WTC11 (cell line): ENCODE data around the gene TFF2.

ENCODE experiments used
- CREB1 ChIP-seq: sonication (generic); formaldehyde crosslinking; IDR thresholded peaks from 2 replicates; pipeline ENCODE4 v1.8.0; 2023; ENCODE audit warnings: mild to moderate bottlenecking, missing genetic modification reagents
- FOXJ3 ChIP-seq: sonication (generic); formaldehyde crosslinking; IDR thresholded peaks from 2 replicates; pipeline ENCODE4 v1.9.0; 2021; ENCODE audit warnings: missing genetic modification reagents, mild to moderate bottlenecking, borderline replicate concordance
- IRF2 ChIP-seq: sonication (generic); formaldehyde crosslinking; IDR thresholded peaks from 2 replicates; pipeline ENCODE4 v1.8.0; 2022; ENCODE audit warnings: low read depth, missing genetic modification reagents, borderline replicate concordance
- SMAD4 ChIP-seq: sonication (generic); formaldehyde crosslinking; IDR thresholded peaks from 2 replicates; pipeline ENCODE4 v1.8.0; 2022; ENCODE audit warnings: mild to moderate bottlenecking, missing genetic modification reagents
- TF ChIP-seq, protein P1 (sequence below): sonication (generic); formaldehyde crosslinking; conservative IDR thresholded peaks from 2 replicates; pipeline ENCODE4 v1.8.1; 2022; ENCODE audit warnings: mild to moderate bottlenecking, missing genetic modification reagents
- TF ChIP-seq, protein P2 (sequence below): fragments of 200-600 bp; IDR thresholded peaks from 2 replicates; pipeline ENCODE4 v1.8.0; 2022; ENCODE audit warnings: antibody characterized with exemption
- TF ChIP-seq, protein P3 (sequence below): sonication (generic); formaldehyde crosslinking; IDR thresholded peaks from 2 replicates; pipeline ENCODE4 v1.8.1; 2023; ENCODE audit warnings: mild to moderate bottlenecking, missing genetic modification reagents, moderate library complexity

DNA sequence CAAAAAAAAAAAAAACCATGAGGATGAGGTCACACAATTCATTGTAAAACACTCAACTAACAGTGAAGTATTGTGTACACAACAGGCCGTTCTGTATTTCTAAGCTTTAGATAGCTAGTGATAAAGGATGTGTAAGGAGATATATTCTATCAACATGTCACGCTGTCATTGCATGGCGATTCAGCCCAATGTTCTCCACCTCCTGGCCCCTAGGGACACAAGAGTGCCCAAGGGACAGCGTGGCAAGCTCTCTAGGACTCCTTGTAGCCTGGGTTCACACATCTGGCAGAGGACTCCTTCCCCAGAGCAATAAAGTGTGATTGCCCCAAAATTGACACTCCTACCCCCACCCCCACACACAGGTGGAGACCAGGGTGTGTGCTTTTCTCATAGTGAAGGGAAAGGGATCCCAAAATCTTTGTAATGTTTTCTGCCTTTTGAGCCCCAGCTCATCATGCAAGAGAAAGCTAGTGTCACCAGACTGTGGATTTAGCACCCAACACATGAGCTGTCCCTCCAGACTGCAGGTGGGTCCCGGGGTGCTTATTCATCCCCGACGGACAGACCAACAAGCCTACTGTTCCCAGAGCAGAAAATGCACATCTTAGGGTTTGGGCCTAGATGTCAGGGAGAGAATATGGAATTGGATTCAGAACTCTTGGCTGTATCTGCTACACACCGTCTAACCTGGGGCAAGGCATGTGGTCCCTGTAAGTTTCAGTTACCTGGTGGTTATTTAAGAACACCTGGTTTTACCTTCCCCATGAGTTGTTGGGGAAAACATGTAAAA lies 33.6 kb upstream of the TFF2 start:
- TF ChIP-seq, protein P1, sequence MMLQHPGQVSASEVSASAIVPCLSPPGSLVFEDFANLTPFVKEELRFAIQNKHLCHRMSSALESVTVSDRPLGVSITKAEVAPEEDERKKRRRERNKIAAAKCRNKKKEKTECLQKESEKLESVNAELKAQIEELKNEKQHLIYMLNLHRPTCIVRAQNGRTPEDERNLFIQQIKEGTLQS (CRISPR knock-in tag) = no peak
- TF ChIP-seq IRF2 (CRISPR knock-in tag) (no peak), SMAD4 (CRISPR knock-in tag) (no peak), FOXJ3 (CRISPR knock-in tag) (no peak), CREB1 (no peak)
- TF ChIP-seq, protein P2, sequence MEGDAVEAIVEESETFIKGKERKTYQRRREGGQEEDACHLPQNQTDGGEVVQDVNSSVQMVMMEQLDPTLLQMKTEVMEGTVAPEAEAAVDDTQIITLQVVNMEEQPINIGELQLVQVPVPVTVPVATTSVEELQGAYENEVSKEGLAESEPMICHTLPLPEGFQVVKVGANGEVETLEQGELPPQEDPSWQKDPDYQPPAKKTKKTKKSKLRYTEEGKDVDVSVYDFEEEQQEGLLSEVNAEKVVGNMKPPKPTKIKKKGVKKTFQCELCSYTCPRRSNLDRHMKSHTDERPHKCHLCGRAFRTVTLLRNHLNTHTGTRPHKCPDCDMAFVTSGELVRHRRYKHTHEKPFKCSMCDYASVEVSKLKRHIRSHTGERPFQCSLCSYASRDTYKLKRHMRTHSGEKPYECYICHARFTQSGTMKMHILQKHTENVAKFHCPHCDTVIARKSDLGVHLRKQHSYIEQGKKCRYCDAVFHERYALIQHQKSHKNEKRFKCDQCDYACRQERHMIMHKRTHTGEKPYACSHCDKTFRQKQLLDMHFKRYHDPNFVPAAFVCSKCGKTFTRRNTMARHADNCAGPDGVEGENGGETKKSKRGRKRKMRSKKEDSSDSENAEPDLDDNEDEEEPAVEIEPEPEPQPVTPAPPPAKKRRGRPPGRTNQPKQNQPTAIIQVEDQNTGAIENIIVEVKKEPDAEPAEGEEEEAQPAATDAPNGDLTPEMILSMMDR = no peak
- TF ChIP-seq, protein P3, sequence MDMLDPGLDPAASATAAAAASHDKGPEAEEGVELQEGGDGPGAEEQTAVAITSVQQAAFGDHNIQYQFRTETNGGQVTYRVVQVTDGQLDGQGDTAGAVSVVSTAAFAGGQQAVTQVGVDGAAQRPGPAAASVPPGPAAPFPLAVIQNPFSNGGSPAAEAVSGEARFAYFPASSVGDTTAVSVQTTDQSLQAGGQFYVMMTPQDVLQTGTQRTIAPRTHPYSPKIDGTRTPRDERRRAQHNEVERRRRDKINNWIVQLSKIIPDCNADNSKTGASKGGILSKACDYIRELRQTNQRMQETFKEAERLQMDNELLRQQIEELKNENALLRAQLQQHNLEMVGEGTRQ (CRISPR knock-in tag) = no peak
